HEK293T (cell line): ENCODE measurements around the gene ZSCAN10.

Experiments used
- ARNT ChIP-seq: fragments of 450-650 bp; IDR thresholded peaks from 2 replicates; pipeline ENCODE4 v1.6.1; 2017; ENCODE audit warnings: mild to moderate bottlenecking
- BHLHE40 ChIP-seq: fragments of 450-650 bp; IDR thresholded peaks from 2 replicates; pipeline ENCODE4 v1.6.1; 2016; ENCODE audit warnings: mild to moderate bottlenecking, moderate library complexity, borderline replicate concordance
- ELF4 ChIP-seq: fragments of 450-650 bp; IDR thresholded peaks from 2 replicates; pipeline ENCODE4 v1.6.1; 2017; ENCODE audit warnings: antibody characterized with exemption
- FOXA1 ChIP-seq: fragments of 450-650 bp; IDR thresholded peaks from 2 replicates; pipeline ENCODE4 v1.6.1; 2016; ENCODE audit warnings: mild to moderate bottlenecking
- FOXK2 ChIP-seq: fragments of 450-650 bp; IDR thresholded peaks from 2 replicates; pipeline ENCODE4 v1.6.1; 2016; ENCODE audit warnings: mild to moderate bottlenecking
- FOXM1 ChIP-seq: fragments of 450-650 bp; IDR thresholded peaks from 2 replicates; pipeline ENCODE4 v1.6.1; 2017; ENCODE audit warnings: mild to moderate bottlenecking, borderline replicate concordance
- HDGF ChIP-seq: fragments of 450-650 bp; IDR thresholded peaks from 2 replicates; pipeline ENCODE4 v1.6.1; 2017; ENCODE audit warnings: antibody characterized with exemption, borderline replicate concordance
- LEF1 ChIP-seq: fragments of 450-650 bp; IDR thresholded peaks from 2 replicates; pipeline ENCODE4 v1.6.1; 2017; ENCODE audit warnings: mild to moderate bottlenecking, borderline replicate concordance
- SP1 ChIP-seq: fragments of 450-650 bp; IDR thresholded peaks from 2 replicates; pipeline ENCODE4 v1.6.1; 2017
- TARDBP ChIP-seq: fragments of 450-650 bp; IDR thresholded peaks from 2 replicates; pipeline ENCODE4 v1.6.1; 2016
- ZNF384 ChIP-seq: fragments of 450-650 bp; IDR thresholded peaks from 2 replicates; pipeline ENCODE4 v1.6.1; 2016

- no peak for TF ChIP-seq BHLHE40
- no peak for TF ChIP-seq TARDBP
- TF ChIP-seq ARNT, result no peak
- TF ChIP-seq ELF4, result no peak
- no peak for TF ChIP-seq SP1
- TF ChIP-seq FOXA1, result no peak
- TF ChIP-seq FOXM1, result no peak
- no peak for TF ChIP-seq HDGF
- TF ChIP-seq ZNF384, result no peak
- TF ChIP-seq LEF1, result no peak
- no peak for TF ChIP-seq FOXK2
Measured at GRCh38 chr16:3096362-3096761, 2.7 kb downstream of the ZSCAN10 start.
